GM12865 (cell line): ENCODE data around the gene MTMR3.
A peak's percentile ranks its signal among the peaks of the same experiment; 100 is the strongest.

ENCODE experiments used
- DNase-seq: peaks from one replicate; pipeline ENCODE4 v3.0.0; 2010; ENCODE audit warnings: low read depth
- H3K4me3 ChIP-seq: 2 replicates; pipeline ENCODE4 v1.5.1; 2011; ENCODE audit warnings: mild to moderate bottlenecking, low read depth, low read length, control low read depth
- CTCF ChIP-seq: IDR thresholded peaks from 2 replicates; pipeline ENCODE4 v1.5.1; 2011; ENCODE audit warnings: low read length, control low read depth, low read depth, inconsistent platforms; ENCODE audit not compliant: insufficient read depth; ENCODE audit errors: missing control alignments

MTMR3 gene

DNA sequence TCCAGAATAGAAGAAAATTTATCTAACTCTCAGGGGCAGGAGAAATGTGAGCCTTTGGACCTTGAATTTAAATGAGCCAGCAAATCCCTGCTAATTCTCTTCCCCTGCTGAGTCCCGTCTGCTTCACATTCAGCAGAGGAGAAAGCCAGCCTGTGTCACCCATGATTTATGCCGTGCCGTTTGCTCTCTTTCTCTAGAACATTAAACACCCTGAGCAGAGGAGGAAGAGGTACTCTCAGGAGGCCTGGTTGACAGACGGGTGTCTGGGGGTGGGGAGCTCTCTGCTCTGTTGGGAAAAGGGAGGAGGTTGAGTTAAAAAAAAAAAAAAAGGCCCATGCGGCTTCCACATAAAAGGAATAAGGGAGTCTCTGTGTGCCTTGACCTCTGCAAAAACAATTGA lies 11.3 kb upstream of the MTMR3 start:
- H3K4me3 ChIP-seq = no peak overlapping the region
- TF ChIP-seq CTCF = no peak
- DNase-seq = no peak

- DNase-seq = peak; percentile 14
- no peak for TF ChIP-seq CTCF
- H3K4me3 ChIP-seq = no peak overlapping the region
Observed at GRCh38 chr22:29872144-29872893, 10.7 kb upstream of the MTMR3 start.

GRCh38 chr22:29872989-29873388 lies 10.0 kb upstream of the MTMR3 start:
- no peak overlapping the region for H3K4me3 ChIP-seq
- DNase-seq = no peak
- TF ChIP-seq CTCF = no peak

DNA sequence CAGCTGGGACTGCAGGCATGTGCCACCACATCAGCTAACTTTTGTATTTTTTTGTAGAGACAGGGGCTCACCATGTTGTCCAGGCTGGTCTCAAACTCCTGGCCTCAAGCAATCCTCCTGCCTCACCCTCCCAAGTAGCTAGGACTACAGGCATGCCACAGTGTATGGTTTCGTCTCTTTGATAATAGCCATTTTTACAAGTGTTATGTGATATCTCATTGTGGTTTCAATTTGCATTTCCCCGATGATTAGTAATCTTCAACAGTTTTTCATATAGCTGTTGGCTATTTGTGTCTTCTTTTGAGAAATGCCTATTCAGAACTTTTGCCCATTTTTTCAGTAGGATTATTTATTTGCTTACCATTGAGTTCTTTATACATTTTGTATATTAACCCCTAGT lies 9.0 kb upstream of the MTMR3 start:
- no peak for TF ChIP-seq CTCF

GRCh38 chr22:29877620-29878019 lies 5.4 kb upstream of the MTMR3 start:
- no peak for DNase-seq
- TF ChIP-seq CTCF = no peak
- no peak overlapping the region for H3K4me3 ChIP-seq

More for the DNA sequence above, 9.0 kb upstream of the MTMR3 start:
- H3K4me3 ChIP-seq = no peak overlapping the region
- peak; percentile 14 for DNase-seq

- DNase-seq = peak; percentile 37
- H3K4me3 ChIP-seq = no peak overlapping the region
- TF ChIP-seq CTCF = no peak
Observed at GRCh38 chr22:29879753-29880152, 3.2 kb upstream of the MTMR3 start.

- DNase-seq = no peak
- TF ChIP-seq CTCF = no peak
- no peak overlapping the region; the same call in none of the 2 replicates for H3K4me3 ChIP-seq
Observed at GRCh38 chr22:29882716-29883044, 294 bp upstream of the MTMR3 start.
